ENCODE data around the gene GRIP1.
A peak's percentile ranks its signal among the peaks of the same experiment; 100 is the strongest.

Gene GRIP1

DNA sequence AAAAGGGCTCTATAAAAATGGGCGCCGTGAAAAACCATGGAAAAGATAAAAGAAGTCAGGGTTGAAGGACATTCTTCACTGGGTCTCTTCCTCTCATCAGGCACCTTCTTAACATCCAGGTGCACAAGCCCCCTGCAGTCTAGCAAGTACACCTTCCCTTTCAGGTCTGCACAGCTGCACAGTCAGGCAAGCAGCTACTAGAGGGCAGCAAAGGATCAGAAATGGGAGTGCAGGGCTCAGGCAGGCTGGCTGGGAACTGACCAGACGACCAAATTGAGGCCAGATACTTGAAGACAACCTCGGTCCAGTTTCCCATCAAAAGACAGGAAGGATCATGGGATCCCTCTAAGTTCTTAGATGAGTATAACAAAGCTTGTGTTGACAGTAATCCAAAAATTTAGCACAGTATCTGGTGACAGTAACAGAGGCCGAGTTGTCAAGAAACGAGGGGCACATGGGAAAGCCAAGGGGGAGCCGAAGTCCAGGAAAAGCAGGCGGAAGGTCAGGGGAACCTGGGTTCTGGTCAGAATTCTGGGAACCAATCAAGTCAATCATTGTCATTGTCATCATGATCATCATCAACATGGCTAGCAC lies 10.1 kb upstream of the GRIP1 start:
- no peaks in the 10 kb centered on the region for H3K36me3 ChIP-seq (replicated peaks; ENCODE audit: insufficient read depth, low read length)
- H3K4me1 ChIP-seq (ENCODE audit: low read length) = peaks cover 12% of the 10 kb centered on the region
- DNase-seq = peak; percentile 78
- TF ChIP-seq EZH2phosphoT487 (IDR thresholded peaks at IDR 0.05; ENCODE audit: low read length) = no peak
- TF ChIP-seq, protein P1, sequence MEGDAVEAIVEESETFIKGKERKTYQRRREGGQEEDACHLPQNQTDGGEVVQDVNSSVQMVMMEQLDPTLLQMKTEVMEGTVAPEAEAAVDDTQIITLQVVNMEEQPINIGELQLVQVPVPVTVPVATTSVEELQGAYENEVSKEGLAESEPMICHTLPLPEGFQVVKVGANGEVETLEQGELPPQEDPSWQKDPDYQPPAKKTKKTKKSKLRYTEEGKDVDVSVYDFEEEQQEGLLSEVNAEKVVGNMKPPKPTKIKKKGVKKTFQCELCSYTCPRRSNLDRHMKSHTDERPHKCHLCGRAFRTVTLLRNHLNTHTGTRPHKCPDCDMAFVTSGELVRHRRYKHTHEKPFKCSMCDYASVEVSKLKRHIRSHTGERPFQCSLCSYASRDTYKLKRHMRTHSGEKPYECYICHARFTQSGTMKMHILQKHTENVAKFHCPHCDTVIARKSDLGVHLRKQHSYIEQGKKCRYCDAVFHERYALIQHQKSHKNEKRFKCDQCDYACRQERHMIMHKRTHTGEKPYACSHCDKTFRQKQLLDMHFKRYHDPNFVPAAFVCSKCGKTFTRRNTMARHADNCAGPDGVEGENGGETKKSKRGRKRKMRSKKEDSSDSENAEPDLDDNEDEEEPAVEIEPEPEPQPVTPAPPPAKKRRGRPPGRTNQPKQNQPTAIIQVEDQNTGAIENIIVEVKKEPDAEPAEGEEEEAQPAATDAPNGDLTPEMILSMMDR (IDR thresholded peaks at IDR 0.05; ENCODE audit: low read length) = peak; percentile 96
- TF ChIP-seq EZH2 (optimal IDR thresholded peaks at IDR 0.05; ENCODE audit: low read depth, low read length) = no peak
- no peak overlapping the region for H2AFZ ChIP-seq (ENCODE audit: low read length)
- H3K79me2 ChIP-seq (ENCODE audit: low read length) = no peaks in the 10 kb centered on the region
- H3K27me3 ChIP-seq (replicated peaks; ENCODE audit: insufficient read depth, low read length) = no peaks in the 10 kb centered on the region
- H3K4me3 ChIP-seq (ENCODE audit: low read length) = no peak overlapping the region
- H3K9ac ChIP-seq (ENCODE audit: low read length) = no peak overlapping the region
- no peak overlapping the region for H3K4me2 ChIP-seq (ENCODE audit: low read depth, low read length)
- no peaks in the 10 kb centered on the region for H3K9me3 ChIP-seq (replicated peaks; ENCODE audit: insufficient read depth, low read length)
- no peaks in the 10 kb centered on the region for H3K9me2 ChIP-seq (replicated peaks; ENCODE audit: insufficient read depth, low read length)
- H4K20me1 ChIP-seq (ENCODE audit: insufficient read depth, low read length) = no peaks in the 10 kb centered on the region
- H3F3A ChIP-seq (ENCODE audit: insufficient read depth, low read length) = no peaks in the 10 kb centered on the region
- H3K27ac ChIP-seq (ENCODE audit: low read length) = no peak overlapping the region

DNA sequence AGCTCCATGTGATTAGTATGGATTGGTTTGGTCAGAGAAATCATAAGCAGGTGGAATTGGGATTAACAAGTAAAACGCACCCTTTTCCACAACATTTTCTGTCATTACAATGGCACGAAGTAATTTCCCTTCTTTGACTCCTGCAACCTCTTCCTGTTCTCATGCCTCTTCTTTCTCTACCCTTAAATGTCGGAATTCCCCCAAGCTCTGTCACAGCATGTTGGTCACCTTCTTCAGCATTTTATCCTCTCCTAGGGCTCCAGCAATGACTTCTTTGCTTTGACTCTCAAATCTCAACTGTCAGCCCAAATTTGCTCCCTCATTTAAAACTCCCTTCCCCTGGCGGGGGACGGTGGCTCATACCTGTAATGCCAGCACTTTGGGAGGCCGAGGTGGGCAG lies 5.3 kb upstream of the GRIP1 start:
- no peak for DNase-seq
- Histone ChIP-seq H3K79me2 (ENCODE audit: low read length) (no peaks in the 10 kb centered on the region), H3K4me1 (ENCODE audit: low read length) (no peaks in the 10 kb centered on the region), H3K27ac (ENCODE audit: low read length) (no peak overlapping the region), H4K20me1 (ENCODE audit: insufficient read depth, low read length) (no peaks in the 10 kb centered on the region), H3K4me3 (ENCODE audit: low read length) (no peak overlapping the region), H3F3A (ENCODE audit: insufficient read depth, low read length) (no peaks in the 10 kb centered on the region), H3K9me2 (replicated peaks; ENCODE audit: insufficient read depth, low read length) (no peaks in the 10 kb centered on the region), H3K4me2 (ENCODE audit: low read depth, low read length) (no peak overlapping the region), H3K9ac (ENCODE audit: low read length) (no peak overlapping the region), H2AFZ (ENCODE audit: low read length) (no peak overlapping the region), H3K27me3 (replicated peaks; ENCODE audit: insufficient read depth, low read length) (no peaks in the 10 kb centered on the region), H3K9me3 (replicated peaks; ENCODE audit: insufficient read depth, low read length) (no peaks in the 10 kb centered on the region), H3K36me3 (replicated peaks; ENCODE audit: insufficient read depth, low read length) (no peaks in the 10 kb centered on the region)
- TF ChIP-seq, protein P1 (IDR thresholded peaks at IDR 0.05; ENCODE audit: low read length) = no peak
- TF ChIP-seq EZH2 (optimal IDR thresholded peaks at IDR 0.05; ENCODE audit: low read depth, low read length) (no peak), EZH2phosphoT487 (IDR thresholded peaks at IDR 0.05; ENCODE audit: low read length) (no peak)

DNA sequence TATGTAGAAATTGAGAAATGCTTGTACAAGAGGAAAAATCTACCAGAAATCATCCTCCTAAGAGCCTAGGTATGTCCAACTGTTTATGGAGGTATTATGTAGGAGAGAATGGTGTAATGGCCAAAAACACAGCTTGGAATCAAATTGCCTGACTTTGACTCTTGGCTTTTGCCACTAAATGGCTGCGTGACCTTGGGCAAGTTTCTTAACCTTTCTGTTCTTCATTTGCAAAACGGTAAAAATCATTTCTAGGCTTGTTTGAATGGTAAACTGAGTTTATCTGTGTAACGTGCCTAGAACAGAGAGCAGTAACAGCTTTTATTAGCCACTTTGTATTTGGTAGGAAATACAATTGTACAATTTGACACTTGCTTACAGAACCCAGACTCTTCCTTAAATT lies 4.9 kb upstream of the GRIP1 start:
- H3K27ac ChIP-seq (ENCODE audit: low read length) = no peak overlapping the region

More for the DNA sequence above, 4.9 kb upstream of the GRIP1 start:
- no peaks in the 10 kb centered on the region for H3K9me3 ChIP-seq (replicated peaks; ENCODE audit: insufficient read depth, low read length)
- no peaks in the 10 kb centered on the region for H3F3A ChIP-seq (ENCODE audit: insufficient read depth, low read length)
- no peaks in the 10 kb centered on the region for H3K4me1 ChIP-seq (ENCODE audit: low read length)
- H2AFZ ChIP-seq (ENCODE audit: low read length) = no peak overlapping the region
- no peak for TF ChIP-seq EZH2phosphoT487 (IDR thresholded peaks at IDR 0.05; ENCODE audit: low read length)
- TF ChIP-seq, protein P1 (IDR thresholded peaks at IDR 0.05; ENCODE audit: low read length) = no peak
- no peak for TF ChIP-seq EZH2 (optimal IDR thresholded peaks at IDR 0.05; ENCODE audit: low read depth, low read length)
- no peaks in the 10 kb centered on the region for H3K79me2 ChIP-seq (ENCODE audit: low read length)
- no peak overlapping the region for H3K4me3 ChIP-seq (ENCODE audit: low read length)
- H3K36me3 ChIP-seq (replicated peaks; ENCODE audit: insufficient read depth, low read length) = no peaks in the 10 kb centered on the region
- no peaks in the 10 kb centered on the region for H4K20me1 ChIP-seq (ENCODE audit: insufficient read depth, low read length)
- H3K9me2 ChIP-seq (replicated peaks; ENCODE audit: insufficient read depth, low read length) = no peaks in the 10 kb centered on the region
- H3K9ac ChIP-seq (ENCODE audit: low read length) = no peak overlapping the region
- no peak for DNase-seq
- no peak overlapping the region for H3K4me2 ChIP-seq (ENCODE audit: low read depth, low read length)
- H3K27me3 ChIP-seq (replicated peaks; ENCODE audit: insufficient read depth, low read length) = no peaks in the 10 kb centered on the region
